Right renal pelvis (tissue), 4 donors: ENCODE results near the gene TARP. TPM values are rescaled to one million over a fixed set of nuclear protein-coding genes. Genes with fewer than 3 reads are reported as not detected.

Experiments
- DNase-seq, 4 donors: peaks; one replicate each; pipeline ENCODE4 v3.0.0-alpha.2; 2013; ENCODE audit warnings: low read depth in 4 of 4, low spot score in 3 of 4, missing footprints in 1 of 4
- polyA plus RNA-seq, 4 donors: library from polyadenylated mRNA; unstranded; fragments of 120-200 nt; gene quantifications; one replicate each; pipeline ENCODE4 v1.2.1, GENCODE V29; 2013; ENCODE audit not compliant: insufficient read length in 4 of 4

The TARP gene

GRCh38 chr7:38222481-38223096, 50.8 kb downstream of the TARP start:
- DNase-seq, result peak in 3 of 4 donors; percentile 36 to 48 (median 39)

DNA sequence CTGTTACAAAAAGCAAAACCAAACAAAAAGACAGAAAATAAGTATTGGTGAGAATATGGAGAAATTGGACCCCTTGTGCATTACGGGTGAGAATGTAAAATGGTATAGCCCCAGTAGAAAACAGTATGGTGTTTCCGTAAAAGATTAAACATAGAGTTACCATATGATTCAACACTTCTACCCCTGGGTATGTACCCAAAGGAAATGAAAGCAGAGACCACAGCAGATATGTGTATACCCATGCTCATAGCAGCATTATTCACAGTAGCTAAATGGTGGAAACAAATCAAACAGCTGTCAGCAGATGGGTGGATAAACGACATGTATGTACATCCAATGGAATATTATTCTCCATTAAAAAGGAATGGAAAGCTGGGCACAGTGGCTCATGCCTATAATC, 53.0 kb downstream of the TARP start:
- DNase-seq, result no peak

GRCh38 chr7:38217672-38218071, 55.8 kb downstream of the TARP start:
- DNase-seq, result no peak

- peak; percentile 67 to 84 (median 72) for DNase-seq
Measured at GRCh38 chr7:38215735-38216670, 57.4 kb downstream of the TARP start.

DNA sequence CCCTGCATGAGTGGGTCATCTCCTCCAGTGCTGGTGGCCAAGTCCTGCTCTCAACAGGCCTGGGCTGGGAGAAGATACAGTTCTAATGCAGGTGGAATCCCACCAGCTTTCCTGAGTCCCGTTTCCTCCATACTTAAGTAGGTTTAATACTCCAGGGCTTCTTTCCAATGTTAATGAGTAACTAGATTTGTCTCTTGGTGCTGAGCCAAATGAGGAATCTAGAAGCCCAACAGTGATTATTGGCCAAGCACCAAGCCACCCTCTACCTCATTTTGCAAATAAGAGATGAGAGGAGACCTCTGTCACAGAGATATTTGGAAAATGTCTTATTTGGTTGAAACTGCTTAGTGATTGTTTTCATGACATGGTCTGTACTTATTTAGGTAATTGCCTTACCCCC, 58.3 kb downstream of the TARP start:
- no peak for DNase-seq

DNA sequence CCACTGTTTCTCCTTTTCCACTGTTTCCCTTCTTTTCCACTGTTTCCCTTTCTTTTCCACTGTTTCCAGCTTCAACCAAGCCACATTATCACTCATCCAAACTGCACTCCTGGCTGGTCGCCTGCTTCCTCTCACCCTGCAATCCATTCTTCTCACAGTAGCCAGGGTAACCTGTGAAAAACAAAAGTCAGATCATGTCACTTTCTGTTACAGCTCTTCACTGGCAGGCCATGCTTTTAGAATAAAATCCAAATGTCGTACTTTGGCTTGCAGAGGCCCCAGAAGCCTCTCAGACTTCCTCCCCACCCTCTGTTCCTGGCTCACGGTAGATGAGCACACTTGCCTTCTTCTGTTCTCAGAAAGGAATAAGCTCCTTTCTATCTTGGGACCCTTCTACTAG, 61.5 kb downstream of the TARP start:
- no peak for DNase-seq

GRCh38 chr7:38211486-38211885, 62.0 kb downstream of the TARP start:
- DNase-seq, result no peak

Other genes with a start within 250 kb of the TARP start
- gene STARD3NL, start 95.4 kb downstream of the TARP start, polyA plus RNA-seq, result 10 to 100 TPM; 69.0 to 80.7 (median 78.8) TPM